ENCODE results near the gene MAPKAPK2. TPM values are rescaled to one million over a fixed set of nuclear protein-coding genes. Genes with fewer than 3 reads are reported as not detected.

Gene MAPKAPK2
- total RNA-seq = 62.4 and 67.5 TPM in 2 replicates
- long read RNA-seq, partial matches to known transcripts = 0 of 4 reads
- long read RNA-seq, other reads (novel, unspliced or antisense) = 4 of 4 reads

DNA sequence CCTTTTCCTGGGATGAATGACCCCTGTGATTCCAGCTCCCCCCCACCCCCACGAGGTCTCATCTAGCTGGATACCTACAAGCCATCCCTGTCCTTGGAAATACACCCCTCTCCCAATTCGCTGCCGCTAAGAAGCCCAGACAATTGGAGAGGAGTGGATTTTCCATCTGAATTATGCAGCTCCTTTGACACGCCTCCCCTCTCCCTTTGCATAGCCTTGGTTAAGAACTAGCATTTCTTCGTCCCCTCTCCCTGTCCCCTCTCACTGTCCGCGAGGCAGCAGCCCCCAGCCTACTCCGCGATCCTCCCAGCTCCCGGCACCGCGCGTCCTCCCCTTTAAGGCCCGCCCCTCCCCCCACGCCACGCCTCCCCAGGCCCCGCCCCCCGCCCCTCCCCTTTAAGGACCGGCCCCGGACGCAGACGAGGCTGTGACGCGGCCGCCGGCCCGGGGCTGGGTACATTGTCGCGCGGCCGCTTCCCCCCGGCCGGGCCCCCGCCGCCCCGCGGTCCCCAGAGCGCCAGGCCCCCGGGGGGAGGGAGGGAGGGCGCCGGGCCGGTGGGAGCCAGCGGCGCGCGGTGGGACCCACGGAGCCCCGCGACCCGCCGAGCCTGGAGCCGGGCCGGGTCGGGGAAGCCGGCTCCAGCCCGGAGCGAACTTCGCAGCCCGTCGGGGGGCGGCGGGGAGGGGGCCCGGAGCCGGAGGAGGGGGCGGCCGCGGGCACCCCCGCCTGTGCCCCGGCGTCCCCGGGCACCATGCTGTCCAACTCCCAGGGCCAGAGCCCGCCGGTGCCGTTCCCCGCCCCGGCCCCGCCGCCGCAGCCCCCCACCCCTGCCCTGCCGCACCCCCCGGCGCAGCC is at the start of gene MAPKAPK2:
TSS of gene MAPKAPK2 (plus strand) at position 428 of the 856 bp plus-strand sequence. CDS start at position 753, 325 bp downstream.
- Mint-ChIP-seq H3K9me3 (ENCODE audit: unreplicated experiment) (no peaks in the 10 kb centered on the region), H3K36me3 (ENCODE audit: unreplicated experiment) (no peaks in the 10 kb centered on the region), H3K4me1 (ENCODE audit: unreplicated experiment) (peaks cover 35% of the 10 kb centered on the region), H3K27me3 (ENCODE audit: unreplicated experiment) (peaks cover 33% of the 10 kb centered on the region), H3K4me3 (ENCODE audit: unreplicated experiment) (peak within 1 kb of the TSS; percentile 95), H3K27ac (ENCODE audit: unreplicated experiment) (peak within 1 kb of the TSS; percentile 93)
- DNase-seq (ENCODE audit: extremely low spot score, unreplicated experiment) = peak; percentile 87
- TF ChIP-seq, protein P1, sequence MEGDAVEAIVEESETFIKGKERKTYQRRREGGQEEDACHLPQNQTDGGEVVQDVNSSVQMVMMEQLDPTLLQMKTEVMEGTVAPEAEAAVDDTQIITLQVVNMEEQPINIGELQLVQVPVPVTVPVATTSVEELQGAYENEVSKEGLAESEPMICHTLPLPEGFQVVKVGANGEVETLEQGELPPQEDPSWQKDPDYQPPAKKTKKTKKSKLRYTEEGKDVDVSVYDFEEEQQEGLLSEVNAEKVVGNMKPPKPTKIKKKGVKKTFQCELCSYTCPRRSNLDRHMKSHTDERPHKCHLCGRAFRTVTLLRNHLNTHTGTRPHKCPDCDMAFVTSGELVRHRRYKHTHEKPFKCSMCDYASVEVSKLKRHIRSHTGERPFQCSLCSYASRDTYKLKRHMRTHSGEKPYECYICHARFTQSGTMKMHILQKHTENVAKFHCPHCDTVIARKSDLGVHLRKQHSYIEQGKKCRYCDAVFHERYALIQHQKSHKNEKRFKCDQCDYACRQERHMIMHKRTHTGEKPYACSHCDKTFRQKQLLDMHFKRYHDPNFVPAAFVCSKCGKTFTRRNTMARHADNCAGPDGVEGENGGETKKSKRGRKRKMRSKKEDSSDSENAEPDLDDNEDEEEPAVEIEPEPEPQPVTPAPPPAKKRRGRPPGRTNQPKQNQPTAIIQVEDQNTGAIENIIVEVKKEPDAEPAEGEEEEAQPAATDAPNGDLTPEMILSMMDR (IDR thresholded peaks at IDR 0.05) = no peak

DNA sequence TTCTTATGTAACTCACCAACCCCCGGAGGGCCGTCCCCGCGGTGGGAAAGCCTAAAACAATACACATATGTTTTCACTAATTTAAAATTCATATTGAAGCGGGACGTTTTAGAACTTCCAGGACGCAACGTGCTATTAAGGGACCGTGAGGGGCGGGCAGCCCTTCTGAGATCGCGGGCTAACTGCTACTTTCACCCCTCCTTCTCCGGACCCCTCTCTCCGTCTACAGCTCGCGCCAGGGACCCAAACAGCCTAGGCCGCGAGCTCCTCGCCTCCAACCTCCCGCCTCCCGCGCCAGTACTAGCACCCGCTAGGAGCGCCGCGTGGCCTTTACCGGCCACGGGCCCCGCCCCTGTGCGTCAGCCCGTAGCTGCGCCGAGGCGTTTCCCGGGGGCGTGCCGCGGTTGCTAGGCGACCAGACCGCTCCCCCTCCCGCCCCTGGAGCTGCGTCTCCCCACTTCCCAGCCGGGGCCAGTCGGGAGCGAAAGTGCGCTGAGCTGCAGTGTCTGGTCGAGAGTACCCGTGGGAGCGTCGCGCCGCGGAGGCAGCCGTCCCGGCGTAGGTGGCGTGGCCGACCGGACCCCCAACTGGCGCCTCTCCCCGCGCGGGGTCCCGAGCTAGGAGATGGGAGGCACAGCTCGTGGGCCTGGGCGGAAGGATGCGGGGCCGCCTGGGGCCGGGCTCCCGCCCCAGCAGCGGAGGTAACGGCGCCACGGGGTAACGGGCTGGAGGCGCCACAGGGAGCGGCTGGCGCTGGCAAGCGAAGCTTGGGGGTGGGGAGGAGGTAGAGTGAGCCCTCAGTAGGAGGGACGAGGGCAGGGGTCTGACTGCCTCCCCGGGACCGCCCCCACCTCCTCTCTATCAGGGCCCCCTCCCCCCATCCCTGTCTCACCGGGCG is 49.4 kb upstream of the MAPKAPK2 start, which contains the start of gene DYRK3:
TSS of gene DYRK3 (plus strand) at position 457 of the 898 bp plus-strand sequence. CDS start at position 625, 168 bp downstream.
- Mint-ChIP-seq H3K4me3 (ENCODE audit: unreplicated experiment) (peak within 1 kb of the TSS; percentile 79), H3K4me1 (ENCODE audit: unreplicated experiment) (peaks cover 19% of the 10 kb centered on the region), H3K27ac (ENCODE audit: unreplicated experiment) (peak within 1 kb of the TSS; percentile 63), H3K36me3 (ENCODE audit: unreplicated experiment) (no peaks in the 10 kb centered on the region), H3K9me3 (ENCODE audit: unreplicated experiment) (no peaks in the 10 kb centered on the region), H3K27me3 (ENCODE audit: unreplicated experiment) (peaks cover 6% of the 10 kb centered on the region)
- DNase-seq (ENCODE audit: extremely low spot score, unreplicated experiment) = peak; percentile 96
- TF ChIP-seq, protein P1 (IDR thresholded peaks at IDR 0.05) = no peak

DNA sequence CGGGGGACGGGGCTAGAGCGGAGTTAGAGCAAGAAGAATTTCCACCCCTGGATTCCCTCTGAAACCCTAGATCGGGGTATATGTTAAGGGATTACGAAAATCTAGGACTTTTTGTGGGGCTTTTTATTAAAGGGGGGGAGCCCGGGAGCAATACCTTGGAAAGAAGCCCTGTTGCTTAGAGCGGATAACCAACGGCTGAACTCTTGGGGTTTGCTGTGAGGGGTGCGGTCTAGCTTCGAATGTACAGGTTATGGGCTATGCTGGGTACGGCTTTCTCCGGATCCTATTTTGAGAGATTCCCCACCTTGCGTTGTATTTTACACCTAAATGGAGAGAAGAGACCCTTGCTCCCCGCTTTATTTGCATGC is 48.7 kb upstream of the MAPKAPK2 start:
- TF ChIP-seq, protein P1 (IDR thresholded peaks at IDR 0.05) = no peak
- no peak overlapping the region for H3K27ac Mint-ChIP-seq (ENCODE audit: unreplicated experiment)
- H3K27me3 Mint-ChIP-seq (ENCODE audit: unreplicated experiment) = peaks cover 6% of the 10 kb centered on the region
- H3K4me1 Mint-ChIP-seq (ENCODE audit: unreplicated experiment) = peaks cover 19% of the 10 kb centered on the region
- H3K9me3 Mint-ChIP-seq (ENCODE audit: unreplicated experiment) = no peaks in the 10 kb centered on the region
- no peaks in the 10 kb centered on the region for H3K36me3 Mint-ChIP-seq (ENCODE audit: unreplicated experiment)
- peak overlapping the region; percentile 79 for H3K4me3 Mint-ChIP-seq (ENCODE audit: unreplicated experiment)
- DNase-seq (ENCODE audit: extremely low spot score, unreplicated experiment) = no peak

DNA sequence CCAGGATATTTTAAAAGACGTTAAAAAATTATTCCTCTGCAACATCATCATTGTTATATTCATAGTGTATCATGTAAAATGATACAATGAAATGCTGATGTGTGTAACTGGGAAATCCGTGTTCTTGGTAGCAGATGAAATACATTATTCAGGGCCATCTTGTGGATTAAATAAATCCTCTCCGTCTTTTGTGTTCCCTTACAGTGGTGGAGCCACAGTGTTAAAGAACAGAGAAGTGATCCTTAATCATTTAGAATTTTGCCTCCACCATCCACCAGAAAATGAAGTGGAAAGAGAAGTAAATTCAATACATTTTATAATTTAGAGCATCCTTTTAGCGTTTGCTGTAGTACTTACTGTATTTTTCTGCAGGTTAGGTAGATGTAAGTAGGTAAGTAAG is 48.0 kb upstream of the MAPKAPK2 start:
- DNase-seq (ENCODE audit: extremely low spot score, unreplicated experiment) = no peak
- H3K36me3 Mint-ChIP-seq (ENCODE audit: unreplicated experiment) = no peaks in the 10 kb centered on the region
- H3K9me3 Mint-ChIP-seq (ENCODE audit: unreplicated experiment) = no peaks in the 10 kb centered on the region
- peak overlapping the region; percentile 79 for H3K4me3 Mint-ChIP-seq (ENCODE audit: unreplicated experiment)
- H3K4me1 Mint-ChIP-seq (ENCODE audit: unreplicated experiment) = peaks cover 19% of the 10 kb centered on the region
- TF ChIP-seq, protein P1 (IDR thresholded peaks at IDR 0.05) = no peak
- H3K27me3 Mint-ChIP-seq (ENCODE audit: unreplicated experiment) = peaks cover 6% of the 10 kb centered on the region
- H3K27ac Mint-ChIP-seq (ENCODE audit: unreplicated experiment) = no peak overlapping the region
